Adrenal gland (tissue), 12 donors: Measurements from ENCODE around the gene HHLA2. TPM values are rescaled to one million over a fixed set of nuclear protein-coding genes. Genes with fewer than 3 reads are reported as not detected.

Experiments
- DNase-seq, 7 donors: peaks; one replicate each; pipeline ENCODE4 v3.0.0-alpha.2; 2019 to 2020
- H3K27ac ChIP-seq, 5 donors: fragments of 200-600 bp; sonication (generic) in 4 of 5; 1 replicate in 3 of 5; 2 replicates in 2 of 5; pipeline versions ENCODE4 v1.5.1 to v1.8.0; 2016 to 2020; ENCODE audit warnings: mild to moderate bottlenecking in 1 of 5
- H3K27me3 ChIP-seq: fragments of 200-600 bp; 2 replicates; pipeline ENCODE4 v1.8.0; 2021
- H3K36me3 ChIP-seq, 2 donors: fragments of 200-600 bp; replicated peaks in 1 of 2; 1 replicate in 1 of 2; 2 replicates in 1 of 2; pipeline versions ENCODE4 v1.5.1 to v1.8.0; 2018 to 2022
- H3K4me1 ChIP-seq, 2 donors: fragments of 200-600 bp; replicated peaks in 1 of 2; 1 replicate in 1 of 2; 2 replicates in 1 of 2; pipeline versions ENCODE4 v1.5.1 to v1.8.0; 2018 to 2021
- H3K4me3 ChIP-seq, 4 donors: fragments of 200-600 bp; sonication (generic) in 3 of 4; one replicate each; pipeline ENCODE4 v1.5.1; 2016 to 2018
- H3K9me3 ChIP-seq, 3 donors: fragments of 200-600 bp; sonication (generic) in 1 of 3; replicated peaks in 1 of 3; 1 replicate in 2 of 3; 2 replicates in 1 of 3; pipeline versions ENCODE4 v1.5.1 to v1.8.0; 2016 to 2021
- CTCF ChIP-seq, 6 experiments: fragments of 450-650 bp in 4 of 6; fragments of 200-600 bp in 2 of 6; sonication (generic) in 1 of 6; IDR thresholded peaks; 1 replicate in 5 of 6; 2 replicates in 1 of 6; pipeline versions ENCODE4 v1.5.1 to v1.8.0; 2016 to 2021; ENCODE audit warnings: antibody characterized with exemption in 6 of 6, mild to moderate bottlenecking in 2 of 6, moderate library complexity in 1 of 6
- POLR2A ChIP-seq, 2 donors: fragments of 450-650 bp; IDR thresholded peaks; one replicate each; pipeline ENCODE4 v1.6.1; 2017; ENCODE audit warnings: antibody characterized with exemption in 2 of 2, mild to moderate bottlenecking in 2 of 2, moderate library complexity in 1 of 2
- WGBS, 4 donors: extraction: QIAGEN DNeasy Blood & Tissue Kit in 2 of 4; methylation state at CpG; one replicate each; pipeline versions ENCODE4 v1.1.5 to v1.1.7; 2013 to 2017; 5-methylcytosine and 5-hydroxymethylcytosine counted together
- intact Hi-C, 2 donors: fragments of 100-400 bp; cut with DNase I; formaldehyde crosslinking; loops; one replicate each; pipeline versions ENCODE4 v1.14.1 to v1.15.0; 2022 to 2023
- polyA plus RNA-seq, 3 donors: library from polyadenylated mRNA; stranded (reverse); fragments of 200-250 nt in 2 of 3; fragments of 350-450 nt in 1 of 3; fragmentation: Illumina TruSeq in 1 of 3; extraction: RNeasy Lipid Tissue Mini Kit (QIAGEN cat#74804) in 1 of 3; gene quantifications; one replicate each; pipeline ENCODE4 v1.2.3, GENCODE V29; 2013 to 2014
- total RNA-seq, 9 donors: library from RNA; depleted of rRNA in 4 of 9; stranded (reverse); fragments of >200 nt in 4 of 9; fragments of 120-200 nt in 1 of 9; fragmentation: NEBNext Ultra II Directional in 1 of 9; extraction: Animal tissue kit (Norgen Biotek cat#: 25700) in 1 of 9; gene quantifications; one replicate each; pipeline versions ENCODE4 v1.1.0 to v1.2.4, GENCODE V29; 2013 to 2023
- donor health status: healthy with polysubstance abuse.
- donor health status: Bipolar disorder and iron deficiency.
- donor health status: DM: yes; HTN: yes; CAD: no.
- donor health status: DM: no; HTN: no; CAD: no.
- donor health status: DM: no; HTN: no; CAD: no.
- donor health status: DM: yes; HTN: yes; CAD: no.

Gene HHLA2
- total and polyA plus RNA-seq, 12 donors: 0.03 to 0.06 TPM; not detected in 10

GRCh38 chr3:108300103-108300849 lies 3.9 kb downstream of the HHLA2 start:
- no peaks in the 10 kb centered on the region for H3K9me3 ChIP-seq
- no peaks in the 10 kb centered on the region for H3K36me3 ChIP-seq
- no peaks in the 10 kb centered on the region for H3K27me3 ChIP-seq
- H3K27ac ChIP-seq: no peak overlapping the region
- H3K4me1 ChIP-seq: no peaks in the 10 kb centered on the region
- TF ChIP-seq CTCF (IDR thresholded peaks at IDR 0.05) (no peak), POLR2A (IDR thresholded peaks at IDR 0.05) (no peak)
- intact Hi-C loops: no loop called here
- DNase-seq: no peak
- whole genome bisulfite sequencing, 4 donors: 76 to 78% (median 77%) methylated on average over 9 of the region's 9 CpGs
- H3K4me3 ChIP-seq: no peak overlapping the region

GRCh38 chr3:108301695-108302404 lies 5.5 kb downstream of the HHLA2 start:
- TF ChIP-seq CTCF (IDR thresholded peaks at IDR 0.05) (no peak), POLR2A (IDR thresholded peaks at IDR 0.05) (no peak)
- intact Hi-C loops: no loop called here
- 73 to 80% (median 77%) methylated on average over 5 of the region's 5 CpGs for WGBS, 4 donors

GRCh38 chr3:108302570-108302969 lies 6.2 kb downstream of the HHLA2 start:
- Histone ChIP-seq H3K27ac (no peak overlapping the region), H3K27me3 (no peaks in the 10 kb centered on the region), H3K9me3 (no peaks in the 10 kb centered on the region), H3K36me3 (no peaks in the 10 kb centered on the region), H3K4me1 (no peaks in the 10 kb centered on the region), H3K4me3 (no peak overlapping the region)
- no peak for DNase-seq
- TF ChIP-seq CTCF (IDR thresholded peaks at IDR 0.05): no peak
- no peak for TF ChIP-seq POLR2A (IDR thresholded peaks at IDR 0.05)
- intact Hi-C loops: no loop called here
- WGBS, 4 donors: 91 to 95% (median 93%) methylated on average over 4 of the region's 4 CpGs

More at GRCh38 chr3:108301695-108302404, 5.5 kb downstream of the HHLA2 start:
- DNase-seq: no peak
- Histone ChIP-seq H3K36me3 (no peaks in the 10 kb centered on the region), H3K27ac (no peak overlapping the region), H3K4me1 (no peaks in the 10 kb centered on the region), H3K4me3 (no peak overlapping the region), H3K27me3 (no peaks in the 10 kb centered on the region), H3K9me3 (no peaks in the 10 kb centered on the region)

- no peak for TF ChIP-seq POLR2A (IDR thresholded peaks at IDR 0.05)
- no peak for TF ChIP-seq CTCF (IDR thresholded peaks at IDR 0.05)
- Histone ChIP-seq H3K4me3 (no peak overlapping the region), H3K36me3 (no peaks in the 10 kb centered on the region), H3K4me1 (no peaks in the 10 kb centered on the region), H3K27ac (no peak overlapping the region), H3K9me3 (no peaks in the 10 kb centered on the region), H3K27me3 (no peaks in the 10 kb centered on the region)
- DNase-seq: peak; percentile 55 to 80 (median 69)
- intact Hi-C loops: no loop called here
- WGBS, 4 donors: 42 to 46% (median 43%) methylated on average over 1 of the region's 1 CpG
Observed at GRCh38 chr3:108305484-108306172, 9.3 kb downstream of the HHLA2 start.
